Osteocyte (in vitro differentiated cells): Measurements from ENCODE around the gene MAPT. TPM values are rescaled to one million over a fixed set of nuclear protein-coding genes. Genes with fewer than 3 reads are reported as not detected.

Experiments used
- DNase-seq: peaks from one replicate; pipeline ENCODE4 v3.0.0; 2021; ENCODE audit warnings: mixed read lengths; ENCODE audit not compliant: unreplicated experiment; ENCODE audit errors: extremely low spot score
- H3K27ac Mint-ChIP-seq: one replicate; pipeline ENCODE4 v1.8.0; 2021; ENCODE audit warnings: mild to moderate bottlenecking, mixed read lengths; ENCODE audit not compliant: unreplicated experiment
- H3K27me3 Mint-ChIP-seq: one replicate; pipeline ENCODE4 v1.8.0; 2021; ENCODE audit warnings: mixed read lengths; ENCODE audit not compliant: unreplicated experiment
- H3K36me3 Mint-ChIP-seq: one replicate; pipeline ENCODE4 v1.8.0; 2021; ENCODE audit warnings: mixed read lengths; ENCODE audit not compliant: unreplicated experiment
- H3K4me1 Mint-ChIP-seq: one replicate; pipeline ENCODE4 v1.8.0; 2021; ENCODE audit warnings: mixed read lengths; ENCODE audit not compliant: unreplicated experiment
- H3K4me3 Mint-ChIP-seq: one replicate; pipeline ENCODE4 v1.8.0; 2021; ENCODE audit warnings: mild to moderate bottlenecking, moderate library complexity, mixed read lengths; ENCODE audit not compliant: unreplicated experiment
- H3K9me3 Mint-ChIP-seq: one replicate; pipeline ENCODE4 v1.8.0; 2021; ENCODE audit warnings: mixed read lengths; ENCODE audit not compliant: unreplicated experiment
- total RNA-seq: library from RNA; stranded (reverse); gene quantifications from 2 replicates; pipeline ENCODE4 v1.2.1, GENCODE V29; 2021
- TF ChIP-seq, protein P1 (sequence below): fragments of 200-600 bp; sonication (generic); IDR thresholded peaks from 2 replicates; pipeline ENCODE4 v1.5.0; 2021; ENCODE audit warnings: antibody characterized with exemption, mild to moderate bottlenecking, moderate library complexity

Gene MAPT
- total RNA-seq, 1 donor from 2014 or later, result 1.6 TPM

DNA sequence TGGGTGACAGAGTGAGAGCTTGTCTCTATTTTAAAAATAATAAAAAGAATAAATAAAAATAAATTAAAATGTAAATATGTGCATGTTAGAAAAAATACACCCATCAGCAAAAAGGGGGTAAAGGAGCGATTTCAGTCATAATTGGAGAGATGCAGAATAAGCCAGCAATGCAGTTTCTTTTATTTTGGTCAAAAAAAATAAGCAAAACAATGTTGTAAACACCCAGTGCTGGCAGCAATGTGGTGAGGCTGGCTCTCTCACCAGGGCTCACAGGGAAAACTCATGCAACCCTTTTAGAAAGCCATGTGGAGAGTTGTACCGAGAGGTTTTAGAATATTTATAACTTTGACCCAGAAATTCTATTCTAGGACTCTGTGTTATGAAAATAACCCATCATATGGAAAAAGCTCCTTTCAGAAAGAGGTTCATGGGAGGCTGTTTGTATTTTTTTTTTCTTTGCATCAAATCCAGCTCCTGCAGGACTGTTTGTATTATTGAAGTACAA is 113.2 kb downstream of the MAPT start:
- no peaks in the 10 kb centered on the region for H3K36me3 Mint-ChIP-seq
- DNase-seq, result no peak
- TF ChIP-seq, protein P1, sequence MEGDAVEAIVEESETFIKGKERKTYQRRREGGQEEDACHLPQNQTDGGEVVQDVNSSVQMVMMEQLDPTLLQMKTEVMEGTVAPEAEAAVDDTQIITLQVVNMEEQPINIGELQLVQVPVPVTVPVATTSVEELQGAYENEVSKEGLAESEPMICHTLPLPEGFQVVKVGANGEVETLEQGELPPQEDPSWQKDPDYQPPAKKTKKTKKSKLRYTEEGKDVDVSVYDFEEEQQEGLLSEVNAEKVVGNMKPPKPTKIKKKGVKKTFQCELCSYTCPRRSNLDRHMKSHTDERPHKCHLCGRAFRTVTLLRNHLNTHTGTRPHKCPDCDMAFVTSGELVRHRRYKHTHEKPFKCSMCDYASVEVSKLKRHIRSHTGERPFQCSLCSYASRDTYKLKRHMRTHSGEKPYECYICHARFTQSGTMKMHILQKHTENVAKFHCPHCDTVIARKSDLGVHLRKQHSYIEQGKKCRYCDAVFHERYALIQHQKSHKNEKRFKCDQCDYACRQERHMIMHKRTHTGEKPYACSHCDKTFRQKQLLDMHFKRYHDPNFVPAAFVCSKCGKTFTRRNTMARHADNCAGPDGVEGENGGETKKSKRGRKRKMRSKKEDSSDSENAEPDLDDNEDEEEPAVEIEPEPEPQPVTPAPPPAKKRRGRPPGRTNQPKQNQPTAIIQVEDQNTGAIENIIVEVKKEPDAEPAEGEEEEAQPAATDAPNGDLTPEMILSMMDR, result no peak
- no peak overlapping the region for H3K4me3 Mint-ChIP-seq
- H3K27me3 Mint-ChIP-seq, result no peaks in the 10 kb centered on the region
- H3K27ac Mint-ChIP-seq, result no peak overlapping the region
- H3K9me3 Mint-ChIP-seq, result no peaks in the 10 kb centered on the region
- H3K4me1 Mint-ChIP-seq, result peaks cover 10% of the 10 kb centered on the region

DNA sequence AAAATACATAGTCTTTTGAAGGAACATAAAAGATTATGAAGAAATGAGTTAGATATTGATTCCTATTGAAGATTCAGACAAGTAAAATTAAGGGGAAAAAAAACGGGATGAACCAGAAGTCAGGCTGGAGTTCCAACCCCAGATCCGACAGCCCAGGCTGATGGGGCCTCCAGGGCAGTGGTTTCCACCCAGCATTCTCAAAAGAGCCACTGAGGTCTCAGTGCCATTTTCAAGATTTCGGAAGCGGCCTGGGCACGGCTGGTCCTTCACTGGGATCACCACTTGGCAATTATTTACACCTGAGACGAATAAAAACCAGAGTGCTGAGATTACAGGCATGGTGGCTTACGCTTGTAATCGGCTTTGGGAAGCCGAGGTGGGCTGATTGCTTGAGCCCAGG is 114.2 kb downstream of the MAPT start:
- Mint-ChIP-seq H3K27ac (no peak overlapping the region), H3K36me3 (no peaks in the 10 kb centered on the region), H3K4me1 (peaks cover 13% of the 10 kb centered on the region), H3K9me3 (no peaks in the 10 kb centered on the region), H3K27me3 (no peaks in the 10 kb centered on the region), H3K4me3 (no peak overlapping the region)
- TF ChIP-seq, protein P1, result no peak
- no peak for DNase-seq

DNA sequence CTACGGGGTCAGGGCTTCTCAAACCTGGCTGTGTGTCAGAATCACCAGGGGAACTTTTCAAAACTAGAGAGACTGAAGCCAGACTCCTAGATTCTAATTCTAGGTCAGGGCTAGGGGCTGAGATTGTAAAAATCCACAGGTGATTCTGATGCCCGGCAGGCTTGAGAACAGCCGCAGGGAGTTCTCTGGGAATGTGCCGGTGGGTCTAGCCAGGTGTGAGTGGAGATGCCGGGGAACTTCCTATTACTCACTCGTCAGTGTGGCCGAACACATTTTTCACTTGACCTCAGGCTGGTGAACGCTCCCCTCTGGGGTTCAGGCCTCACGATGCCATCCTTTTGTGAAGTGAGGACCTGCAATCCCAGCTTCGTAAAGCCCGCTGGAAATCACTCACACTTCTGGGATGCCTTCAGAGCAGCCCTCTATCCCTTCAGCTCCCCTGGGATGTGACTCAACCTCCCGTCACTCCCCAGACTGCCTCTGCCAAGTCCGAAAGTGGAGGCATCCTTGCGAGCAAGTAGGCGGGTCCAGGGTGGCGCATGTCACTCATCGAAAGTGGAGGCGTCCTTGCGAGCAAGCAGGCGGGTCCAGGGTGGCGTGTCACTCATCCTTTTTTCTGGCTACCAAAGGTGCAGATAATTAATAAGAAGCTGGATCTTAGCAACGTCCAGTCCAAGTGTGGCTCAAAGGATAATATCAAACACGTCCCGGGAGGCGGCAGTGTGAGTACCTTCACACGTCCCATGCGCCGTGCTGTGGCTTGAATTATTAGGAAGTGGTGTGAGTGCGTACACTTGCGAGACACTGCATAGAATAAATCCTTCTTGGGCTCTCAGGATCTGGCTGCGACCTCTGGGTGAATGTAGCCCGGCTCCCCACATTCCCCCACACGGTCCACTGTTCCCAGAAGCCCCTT is 115.6 kb downstream of the MAPT start:
- no peak overlapping the region for H3K4me3 Mint-ChIP-seq
- H3K4me1 Mint-ChIP-seq, result peaks cover 18% of the 10 kb centered on the region
- TF ChIP-seq, protein P1, result no peak
- no peaks in the 10 kb centered on the region for H3K36me3 Mint-ChIP-seq
- H3K27ac Mint-ChIP-seq, result no peak overlapping the region
- no peak for DNase-seq
- H3K9me3 Mint-ChIP-seq, result no peaks in the 10 kb centered on the region
- H3K27me3 Mint-ChIP-seq, result no peaks in the 10 kb centered on the region

DNA sequence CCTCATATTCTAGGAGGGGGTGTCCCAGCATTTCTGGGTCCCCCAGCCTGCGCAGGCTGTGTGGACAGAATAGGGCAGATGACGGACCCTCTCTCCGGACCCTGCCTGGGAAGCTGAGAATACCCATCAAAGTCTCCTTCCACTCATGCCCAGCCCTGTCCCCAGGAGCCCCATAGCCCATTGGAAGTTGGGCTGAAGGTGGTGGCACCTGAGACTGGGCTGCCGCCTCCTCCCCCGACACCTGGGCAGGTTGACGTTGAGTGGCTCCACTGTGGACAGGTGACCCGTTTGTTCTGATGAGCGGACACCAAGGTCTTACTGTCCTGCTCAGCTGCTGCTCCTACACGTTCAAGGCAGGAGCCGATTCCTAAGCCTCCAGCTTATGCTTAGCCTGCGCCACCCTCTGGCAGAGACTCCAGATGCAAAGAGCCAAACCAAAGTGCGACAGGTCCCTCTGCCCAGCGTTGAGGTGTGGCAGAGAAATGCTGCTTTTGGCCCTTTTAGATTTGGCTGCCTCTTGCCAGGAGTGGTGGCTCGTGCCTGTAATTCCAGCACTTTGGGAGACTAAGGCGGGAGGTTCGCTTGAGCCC is 116.3 kb downstream of the MAPT start:
- Mint-ChIP-seq H3K4me3 (no peak overlapping the region), H3K27ac (no peak overlapping the region), H3K4me1 (peaks cover 18% of the 10 kb centered on the region), H3K36me3 (no peaks in the 10 kb centered on the region), H3K27me3 (no peaks in the 10 kb centered on the region), H3K9me3 (no peaks in the 10 kb centered on the region)
- DNase-seq, result no peak
- TF ChIP-seq, protein P1, result no peak
